H9 (cell line): ENCODE results near the gene GLCE. TPM values are rescaled to one million over a fixed set of nuclear protein-coding genes. Genes with fewer than 3 reads are reported as not detected.

Source experiments
- DNase-seq: peaks from one replicate; pipeline ENCODE4 v3.0.0-alpha.2; 2017
- H2AFZ ChIP-seq: one replicate; pipeline ENCODE4 v1.6.1; 2013; ENCODE audit warnings: mild to moderate bottlenecking, low read length, control low read depth, moderate library complexity
- H2AK5ac ChIP-seq: 2 replicates; pipeline ENCODE4 v1.6.1; 2013; ENCODE audit warnings: low read length, control low read depth, mixed read lengths; ENCODE audit not compliant: insufficient read length
- H2BK120ac ChIP-seq: one replicate; pipeline ENCODE4 v1.6.1; 2013; ENCODE audit warnings: low read depth, mild to moderate bottlenecking, low read length, control low read depth, inconsistent platforms; ENCODE audit not compliant: poor library complexity, severe bottlenecking
- H2BK12ac ChIP-seq: 2 replicates; pipeline ENCODE4 v1.6.1; 2013; ENCODE audit warnings: low read length, control low read depth, mixed read lengths, low read depth; ENCODE audit not compliant: insufficient read length
- H2BK15ac ChIP-seq: 2 replicates; pipeline ENCODE4 v1.6.1; 2013; ENCODE audit warnings: low read depth, low read length, control low read depth
- H2BK20ac ChIP-seq: one replicate; pipeline ENCODE4 v1.6.1; 2013; ENCODE audit warnings: low read depth, mild to moderate bottlenecking, low read length, control low read depth, inconsistent platforms; ENCODE audit not compliant: poor library complexity, severe bottlenecking
- H2BK5ac ChIP-seq: 2 replicates; pipeline ENCODE4 v1.6.1; 2013; ENCODE audit warnings: low read length, control low read depth, mixed read lengths; ENCODE audit not compliant: insufficient read length
- H3K14ac ChIP-seq: 2 replicates; pipeline ENCODE4 v1.6.1; 2013; ENCODE audit warnings: low read length, control low read depth; ENCODE audit not compliant: insufficient read depth
- H3K18ac ChIP-seq: 2 replicates; pipeline ENCODE4 v1.6.1; 2013; ENCODE audit warnings: low read depth, mild to moderate bottlenecking, mixed read lengths, low read length, control low read depth; ENCODE audit not compliant: insufficient read length
- H3K23ac ChIP-seq: 2 replicates; pipeline ENCODE4 v1.6.1; 2013; ENCODE audit warnings: low read length, control low read depth, mixed read lengths, low read depth; ENCODE audit not compliant: insufficient read length
- H3K23me2 ChIP-seq: 2 replicates; pipeline ENCODE4 v1.6.1; 2013; ENCODE audit warnings: low read depth, mild to moderate bottlenecking, mixed read lengths, low read length, control low read depth; ENCODE audit not compliant: insufficient read length, poor library complexity, severe bottlenecking
- H3K27ac ChIP-seq: 2 replicates; pipeline ENCODE4 v1.5.1; 2013; ENCODE audit warnings: low read length, control low read depth, mixed read lengths, low read depth; ENCODE audit not compliant: insufficient read length
- H3K27me3 ChIP-seq: 2 replicates; pipeline ENCODE4 v1.6.1; 2013; ENCODE audit warnings: low read length, control low read depth, inconsistent platforms; ENCODE audit not compliant: insufficient read depth
- H3K4ac ChIP-seq: 2 replicates; pipeline ENCODE4 v1.6.1; 2013; ENCODE audit warnings: low read depth, mild to moderate bottlenecking, control low read depth, inconsistent platforms, low read length, moderate library complexity
- H3K4me1 ChIP-seq: 2 replicates; pipeline ENCODE4 v1.6.1; 2013; ENCODE audit warnings: low read length, control low read depth, inconsistent platforms; ENCODE audit not compliant: insufficient read depth
- H3K4me2 ChIP-seq: 2 replicates; pipeline ENCODE4 v1.6.1; 2013; ENCODE audit warnings: low read length, control low read depth, mixed read lengths; ENCODE audit not compliant: insufficient read length, insufficient read depth
- H3K56ac ChIP-seq: 2 replicates; pipeline ENCODE4 v1.6.1; 2013; ENCODE audit warnings: low read depth, mild to moderate bottlenecking, mixed read lengths, low read length, control low read depth; ENCODE audit not compliant: insufficient read length
- H3K79me1 ChIP-seq: 2 replicates; pipeline ENCODE4 v1.6.1; 2013; ENCODE audit warnings: low read depth, mild to moderate bottlenecking, moderate library complexity, low read length, control low read depth, inconsistent platforms; ENCODE audit not compliant: insufficient read depth, poor library complexity, severe bottlenecking
- H3K79me2 ChIP-seq: 2 replicates; pipeline ENCODE4 v1.6.1; 2013; ENCODE audit warnings: low read length, control low read depth, inconsistent platforms; ENCODE audit not compliant: insufficient read depth
- H3K9ac ChIP-seq: 2 replicates; pipeline ENCODE4 v1.6.1; 2013; ENCODE audit warnings: low read length, control low read depth, mixed read lengths; ENCODE audit not compliant: insufficient read length; ENCODE audit errors: extremely low read depth
- H3K9me3 ChIP-seq: one replicate; pipeline ENCODE4 v1.6.1; 2013; ENCODE audit warnings: low read depth, low read length, inconsistent platforms; ENCODE audit not compliant: control insufficient read depth
- H3T11ph ChIP-seq: one replicate; pipeline ENCODE4 v1.6.1; 2013; ENCODE audit warnings: mild to moderate bottlenecking, low read length, control low read depth, inconsistent platforms
- H4K20me1 ChIP-seq: one replicate; pipeline ENCODE4 v1.6.1; 2013; ENCODE audit not compliant: control insufficient read depth, insufficient read length, insufficient read depth
- H4K5ac ChIP-seq: 2 replicates; pipeline ENCODE4 v1.6.1; 2013; ENCODE audit warnings: low read depth, mild to moderate bottlenecking, mixed read lengths, low read length, control low read depth; ENCODE audit not compliant: insufficient read length
- H4K8ac ChIP-seq: replicated peaks from 2 replicates; pipeline ENCODE4 v1.6.1; 2013; ENCODE audit warnings: low read length, control low read depth, mixed read lengths, low read depth; ENCODE audit not compliant: insufficient read length
- H4K91ac ChIP-seq: 2 replicates; pipeline ENCODE4 v1.6.1; 2013; ENCODE audit warnings: low read depth, mild to moderate bottlenecking, moderate library complexity, mixed read lengths, low read length, control low read depth; ENCODE audit not compliant: insufficient read length
- H3K27ac Mint-ChIP-seq, 3 experiments: 2 replicates in 2 of 3; 3 replicates in 1 of 3; pipeline ENCODE4 v1.8.0; 2020 to 2021; ENCODE audit warnings: mixed read lengths in 3 of 3, mild to moderate bottlenecking in 1 of 3, moderate library complexity in 1 of 3
- H3K27me3 Mint-ChIP-seq: 2 replicates; pipeline ENCODE4 v1.8.0; 2021; ENCODE audit warnings: low read depth, mild to moderate bottlenecking, moderate library complexity, mixed read lengths
- H3K36me3 Mint-ChIP-seq, 3 experiments: 2 replicates in 2 of 3; 3 replicates in 1 of 3; pipeline ENCODE4 v1.8.0; 2020 to 2021; ENCODE audit warnings: low read depth in 3 of 3, mixed read lengths in 3 of 3; ENCODE audit not compliant: insufficient read depth in 1 of 3
- H3K4me1 Mint-ChIP-seq, 2 experiments: 2 replicates each; pipeline ENCODE4 v1.8.0; 2020; ENCODE audit warnings: mixed read lengths in 2 of 2
- H3K4me3 Mint-ChIP-seq, 2 experiments: 2 replicates in 1 of 2; 3 replicates in 1 of 2; pipeline ENCODE4 v1.8.0; 2020 to 2021; ENCODE audit warnings: mild to moderate bottlenecking in 2 of 2, mixed read lengths in 2 of 2, moderate library complexity in 1 of 2
- H3K9me3 Mint-ChIP-seq, 2 experiments: 2 replicates in 1 of 2; 3 replicates in 1 of 2; pipeline ENCODE4 v1.8.0; 2020; ENCODE audit warnings: mild to moderate bottlenecking in 2 of 2, mixed read lengths in 2 of 2, moderate library complexity in 1 of 2
- CTCF ChIP-seq: fragments of 200-600 bp; sonication (generic); conservative IDR thresholded peaks from 3 replicates; pipeline ENCODE4 v1.8.0; 2021; ENCODE audit warnings: antibody characterized with exemption, mild to moderate bottlenecking
- WGBS: extraction: QIAGEN DNeasy Blood & Tissue Kit; methylation state at CpG from one replicate; pipeline ENCODE4 v1.1.7; 2013; ENCODE audit warnings: missing lambda C conversion rate, low lambda C conversion rate, mixed read lengths; ENCODE audit not compliant: insufficient read length; ENCODE audit errors: extremely low coverage; 5-methylcytosine and 5-hydroxymethylcytosine counted together
- total RNA-seq: library from RNA; stranded (reverse); gene quantifications from 2 replicates; pipeline ENCODE4 v1.2.1, GENCODE V29; 2021

GLCE gene
- total RNA-seq, 1 experiment from 2014 or later: 12.2 TPM

- peaks cover 73% of the 10 kb centered on the region for H3K27me3 Mint-ChIP-seq
Measured at GRCh38 chr15:69296606-69297005, 136.2 kb downstream of the GLCE start.

More at GRCh38 chr15:69296606-69297005, 136.2 kb downstream of the GLCE start:
- Histone ChIP-seq H3K79me2 (no peaks in the 10 kb centered on the region), H2BK12ac (no peak overlapping the region), H3K14ac (no peak overlapping the region), H4K8ac (no peak overlapping the region), H2AFZ (no peak overlapping the region), H3T11ph (no peak overlapping the region), H4K5ac (no peak overlapping the region), H4K20me1 (no peaks in the 10 kb centered on the region), H3K4me1 (no peaks in the 10 kb centered on the region), H3K79me1 (no peaks in the 10 kb centered on the region), H3K27me3 (peaks cover 8% of the 10 kb centered on the region; the same call in 1 of the 2 replicates), H2AK5ac (no peak overlapping the region), H3K4me2 (no peak overlapping the region), H2BK5ac (no peak overlapping the region), H4K91ac (no peak overlapping the region), H3K23me2 (peaks cover 6% of the 10 kb centered on the region), H3K23ac (no peak overlapping the region), H3K9me3 (no peaks in the 10 kb centered on the region), H3K9ac (no peak overlapping the region), H2BK15ac (no peak overlapping the region), H2BK120ac (no peak overlapping the region), H3K27ac (no peak overlapping the region), H3K18ac (no peak overlapping the region), H3K4ac (no peak overlapping the region), H3K56ac (no peak overlapping the region), H2BK20ac (no peak overlapping the region)
- TF ChIP-seq CTCF: no peak
- WGBS: no CpG with 5 or more reads among the region's 6 CpGs
- Mint-ChIP-seq H3K4me1 (peaks cover 7 to 21% of the 10 kb centered on the region in 2 experiments), H3K9me3 (no peaks in the 10 kb centered on the region; a peak in 1 of 5 replicates), H3K27ac (peak overlapping the region in 1 of 3 experiments; percentile 8; a peak in 1 of 7 replicates), H3K4me3 (0 out of 5 replicates have a peak overlapping the region, but pooled peaks of 1 of the 2 experiments have one; percentile 2), H3K36me3 (no peaks in the 10 kb centered on the region)
- DNase-seq: no peak
